Lower leg skin (tissue), 3 donors: ENCODE data around the gene ZP3.
"Not testable (repeated sequence)": the region's sequence is repeated elsewhere in the genome, so short reads cannot be mapped to it uniquely, and the experiment has no call there.

ENCODE experiments used
- POLR2A ChIP-seq, 2 donors: fragments of 450-650 bp; IDR thresholded peaks; one replicate each; pipeline ENCODE4 v1.6.1; 2016 to 2017; ENCODE audit warnings: antibody characterized with exemption in 2 of 2, mild to moderate bottlenecking in 1 of 2, moderate library complexity in 1 of 2
- TF ChIP-seq, protein P1 (sequence below), 3 donors: fragments of 450-650 bp; IDR thresholded peaks; one replicate each; pipeline ENCODE4 v1.5.1; 2016; ENCODE audit warnings: antibody characterized with exemption in 3 of 3, mild to moderate bottlenecking in 3 of 3, moderate library complexity in 2 of 3

DNA sequence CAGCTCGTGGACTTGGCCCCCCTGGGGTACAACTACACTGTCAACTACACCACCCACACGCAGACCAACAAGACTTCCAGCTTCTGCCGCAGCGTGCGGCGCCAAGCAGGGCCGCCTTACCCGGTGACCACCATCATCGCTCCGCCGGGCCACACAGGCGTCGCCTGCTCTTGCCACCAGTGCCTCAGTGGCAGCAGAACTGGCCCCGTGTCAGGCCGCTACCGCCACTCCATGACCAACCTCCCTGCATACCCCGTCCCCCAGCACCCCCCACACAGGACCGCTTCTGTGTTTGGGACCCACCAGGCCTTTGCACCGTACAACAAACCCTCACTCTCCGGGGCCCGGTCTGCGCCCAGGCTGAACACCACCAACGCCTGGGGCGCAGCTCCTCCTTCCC is 57.9 kb downstream of the ZP3 start:
- TF ChIP-seq, protein P1, sequence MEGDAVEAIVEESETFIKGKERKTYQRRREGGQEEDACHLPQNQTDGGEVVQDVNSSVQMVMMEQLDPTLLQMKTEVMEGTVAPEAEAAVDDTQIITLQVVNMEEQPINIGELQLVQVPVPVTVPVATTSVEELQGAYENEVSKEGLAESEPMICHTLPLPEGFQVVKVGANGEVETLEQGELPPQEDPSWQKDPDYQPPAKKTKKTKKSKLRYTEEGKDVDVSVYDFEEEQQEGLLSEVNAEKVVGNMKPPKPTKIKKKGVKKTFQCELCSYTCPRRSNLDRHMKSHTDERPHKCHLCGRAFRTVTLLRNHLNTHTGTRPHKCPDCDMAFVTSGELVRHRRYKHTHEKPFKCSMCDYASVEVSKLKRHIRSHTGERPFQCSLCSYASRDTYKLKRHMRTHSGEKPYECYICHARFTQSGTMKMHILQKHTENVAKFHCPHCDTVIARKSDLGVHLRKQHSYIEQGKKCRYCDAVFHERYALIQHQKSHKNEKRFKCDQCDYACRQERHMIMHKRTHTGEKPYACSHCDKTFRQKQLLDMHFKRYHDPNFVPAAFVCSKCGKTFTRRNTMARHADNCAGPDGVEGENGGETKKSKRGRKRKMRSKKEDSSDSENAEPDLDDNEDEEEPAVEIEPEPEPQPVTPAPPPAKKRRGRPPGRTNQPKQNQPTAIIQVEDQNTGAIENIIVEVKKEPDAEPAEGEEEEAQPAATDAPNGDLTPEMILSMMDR (IDR thresholded peaks at IDR 0.05), result not testable (repeated sequence)
- not testable (repeated sequence) for TF ChIP-seq POLR2A (IDR thresholded peaks at IDR 0.05)
